HCT116 (cell line): ENCODE data around the gene GANC.

Source experiments
- POLR2A ChIP-seq: IDR thresholded peaks from 2 replicates; pipeline ENCODE4 v1.7.0; 2011; ENCODE audit warnings: borderline replicate concordance; ENCODE audit not compliant: insufficient read depth, insufficient read length; ENCODE audit errors: extremely low read depth
- RAD21 ChIP-seq: IDR thresholded peaks from 2 replicates; pipeline ENCODE4 v1.6.1; 2012; ENCODE audit warnings: low read depth, mild to moderate bottlenecking
- TF ChIP-seq, protein P1 (sequence below), 3 experiments: fragments of 200-600 bp in 1 of 3; sonication (generic) in 1 of 3; IDR thresholded peaks in 2 of 3; conservative IDR thresholded peaks in 1 of 3; 2 replicates each; pipeline ENCODE4 v1.5.1; 2012 to 2017; ENCODE audit warnings: low read depth in 2 of 3, low read length in 2 of 3, antibody characterized with exemption in 1 of 3, borderline replicate concordance in 1 of 3, control low read depth in 1 of 3, mild to moderate bottlenecking in 1 of 3, mixed read lengths in 1 of 3, mixed run types in 1 of 3, moderate library complexity in 1 of 3; ENCODE audit not compliant: insufficient read depth in 1 of 3

DNA sequence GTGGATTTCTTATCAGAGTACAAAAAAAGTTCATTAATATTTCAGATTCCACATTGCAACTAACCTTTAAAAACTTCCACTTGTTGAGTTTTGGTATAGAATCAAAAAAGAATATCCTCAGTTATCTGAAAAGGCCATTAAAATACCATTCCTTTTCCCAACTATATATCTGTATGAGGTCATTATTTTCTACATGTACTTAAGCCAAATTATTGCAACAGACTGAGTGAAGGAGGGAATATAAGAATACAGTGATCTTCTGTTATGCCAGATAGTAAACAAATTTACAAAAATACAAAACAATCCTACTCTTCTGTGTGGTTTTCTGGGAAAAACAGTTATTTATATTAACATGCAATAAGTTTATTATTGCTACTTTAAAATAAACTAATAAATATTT, 5.7 kb upstream of the GANC start:
- TF ChIP-seq, protein P1, sequence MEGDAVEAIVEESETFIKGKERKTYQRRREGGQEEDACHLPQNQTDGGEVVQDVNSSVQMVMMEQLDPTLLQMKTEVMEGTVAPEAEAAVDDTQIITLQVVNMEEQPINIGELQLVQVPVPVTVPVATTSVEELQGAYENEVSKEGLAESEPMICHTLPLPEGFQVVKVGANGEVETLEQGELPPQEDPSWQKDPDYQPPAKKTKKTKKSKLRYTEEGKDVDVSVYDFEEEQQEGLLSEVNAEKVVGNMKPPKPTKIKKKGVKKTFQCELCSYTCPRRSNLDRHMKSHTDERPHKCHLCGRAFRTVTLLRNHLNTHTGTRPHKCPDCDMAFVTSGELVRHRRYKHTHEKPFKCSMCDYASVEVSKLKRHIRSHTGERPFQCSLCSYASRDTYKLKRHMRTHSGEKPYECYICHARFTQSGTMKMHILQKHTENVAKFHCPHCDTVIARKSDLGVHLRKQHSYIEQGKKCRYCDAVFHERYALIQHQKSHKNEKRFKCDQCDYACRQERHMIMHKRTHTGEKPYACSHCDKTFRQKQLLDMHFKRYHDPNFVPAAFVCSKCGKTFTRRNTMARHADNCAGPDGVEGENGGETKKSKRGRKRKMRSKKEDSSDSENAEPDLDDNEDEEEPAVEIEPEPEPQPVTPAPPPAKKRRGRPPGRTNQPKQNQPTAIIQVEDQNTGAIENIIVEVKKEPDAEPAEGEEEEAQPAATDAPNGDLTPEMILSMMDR (IDR thresholded peaks at IDR 0.05 in 2 of 3, conservative IDR thresholded peaks at IDR 0.05 in 1 of 3; ENCODE audit: borderline replicate concordance in 1 of 3, insufficient read depth in 1 of 3, low read depth in 2 of 3, low read length in 2 of 3) = no peak
- TF ChIP-seq RAD21 = no peak
- TF ChIP-seq POLR2A = no peak
